SU-DHL-6 (cell line): Measurements from ENCODE around the gene PRDM15.
A peak's percentile ranks its signal among the peaks of the same experiment; 100 is the strongest.

Experiments
- H2AFZ ChIP-seq: fragments of 200-600 bp; sonication (generic); 2 replicates; pipeline ENCODE4 v1.6.1; 2014; ENCODE audit warnings: low read depth, mild to moderate bottlenecking, moderate library complexity, mixed read lengths, antibody characterized with exemption, low read length; ENCODE audit not compliant: severe bottlenecking
- H3F3A ChIP-seq: fragments of 200-600 bp; shearing (Covaris generic); 2 replicates; pipeline ENCODE4 v1.6.0; 2016; ENCODE audit warnings: antibody characterized with exemption, mild to moderate bottlenecking; ENCODE audit not compliant: insufficient read depth
- H3K27ac ChIP-seq: fragments of 200-600 bp; sonication (generic); 2 replicates; pipeline ENCODE4 v1.5.1; 2016; ENCODE audit warnings: low read depth, mild to moderate bottlenecking, low read length, moderate library complexity, mixed read lengths
- H3K27me3 ChIP-seq: fragments of 200-600 bp; sonication (generic), shearing (Covaris generic); 2 replicates; pipeline ENCODE4 v1.6.0; 2014; ENCODE audit warnings: mild to moderate bottlenecking, low read length
- H3K36me3 ChIP-seq: fragments of 200-600 bp; sonication (generic); 2 replicates; pipeline ENCODE4 v1.6.1; 2014; ENCODE audit warnings: mild to moderate bottlenecking, low read length, mixed read lengths
- H3K4me2 ChIP-seq: fragments of 300-600, 200-600 bp; shearing (Covaris generic), sonication (generic); 2 replicates; pipeline ENCODE4 v1.6.0; 2014; ENCODE audit warnings: low read length, low read depth, mild to moderate bottlenecking; ENCODE audit not compliant: poor library complexity, severe bottlenecking
- H3K4me3 ChIP-seq: fragments of 200-600 bp; sonication (generic); 2 replicates; pipeline ENCODE4 v1.5.1; 2014; ENCODE audit warnings: antibody characterized with exemption, low read length, mild to moderate bottlenecking, mixed read lengths; ENCODE audit not compliant: insufficient read depth, poor library complexity, severe bottlenecking
- H3K79me2 ChIP-seq: fragments of 200-600 bp; sonication (generic); 2 replicates; pipeline ENCODE4 v1.6.1; 2014; ENCODE audit warnings: mild to moderate bottlenecking, low read length, moderate library complexity; ENCODE audit not compliant: insufficient read depth
- H3K9ac ChIP-seq: fragments of 200-600 bp; sonication (generic); 2 replicates; pipeline ENCODE4 v1.7.0; 2014; ENCODE audit warnings: mild to moderate bottlenecking, low read length
- H3K9me2 ChIP-seq: fragments of 200-600 bp; sonication (generic); replicated peaks from 2 replicates; pipeline ENCODE4 v1.6.1; 2014; ENCODE audit warnings: low read length; ENCODE audit not compliant: insufficient read depth
- H3K9me3 ChIP-seq: fragments of 200-600 bp; sonication (generic); 2 replicates; pipeline ENCODE4 v1.6.1; 2014; ENCODE audit warnings: low read length, mixed read lengths; ENCODE audit not compliant: insufficient read depth
- H4K20me1 ChIP-seq: fragments of 200-600 bp; sonication (generic); 2 replicates; pipeline ENCODE4 v1.6.1; 2014; ENCODE audit warnings: low read depth, mild to moderate bottlenecking, antibody characterized with exemption, low read length, moderate library complexity, mixed read lengths
- CTCF ChIP-seq: fragments of 200-600 bp; sonication (generic); IDR thresholded peaks from one replicate; pipeline ENCODE4 v1.5.1; 2017; ENCODE audit warnings: antibody characterized with exemption, mild to moderate bottlenecking, low read length, moderate library complexity; ENCODE audit not compliant: insufficient read depth, poor library complexity, severe bottlenecking
- EZH2phosphoT487 ChIP-seq: fragments of 200-600 bp; sonication (generic), shearing (Covaris generic); conservative IDR thresholded peaks from 2 replicates; pipeline ENCODE4 v1.6.1; 2018; ENCODE audit warnings: mild to moderate bottlenecking, antibody characterized with exemption, low read length, moderate library complexity, mixed read lengths

Gene PRDM15

GRCh38 chr21:41868062-41868710 is 11.0 kb downstream of the PRDM15 start:
- Histone ChIP-seq H3K36me3 (no peaks in the 10 kb centered on the region), H3K27me3 (no peaks in the 10 kb centered on the region), H2AFZ (no peak overlapping the region), H3K9me3 (no peaks in the 10 kb centered on the region), H3F3A (peaks cover 97% of the 10 kb centered on the region), H4K20me1 (no peaks in the 10 kb centered on the region), H3K79me2 (peaks cover 35% of the 10 kb centered on the region), H3K4me3 (peak overlapping the region; percentile 20), H3K27ac (peak overlapping the region; percentile 97), H3K4me2 (peak overlapping the region; percentile 95), H3K9ac (peak overlapping the region; percentile 82), H3K9me2 (no peaks in the 10 kb centered on the region)
- TF ChIP-seq CTCF (no peak), EZH2phosphoT487 (no peak)

DNA sequence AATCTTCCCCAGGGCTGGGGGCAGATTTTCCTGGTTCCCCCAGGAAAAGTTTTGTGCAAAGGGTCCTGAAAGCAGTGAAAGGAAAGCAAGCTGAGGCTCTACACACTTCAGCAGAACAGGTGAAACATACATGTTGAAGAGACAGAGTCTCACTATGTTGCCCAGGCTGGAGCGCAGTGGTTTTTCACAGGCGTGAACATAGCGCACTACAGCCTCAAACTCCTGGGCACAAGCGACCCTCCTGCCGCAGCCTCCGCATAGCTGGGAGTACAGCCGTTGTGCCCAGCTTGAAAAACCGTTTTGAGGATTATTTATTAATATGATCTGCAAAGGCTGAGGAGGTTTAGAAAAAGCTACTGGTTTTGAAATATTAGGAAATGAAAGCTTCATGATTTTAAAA is 11.8 kb downstream of the PRDM15 start:
- H3K9me2 ChIP-seq, result no peaks in the 10 kb centered on the region
- peaks cover 97% of the 10 kb centered on the region for H3F3A ChIP-seq
- peak overlapping the region; percentile 82 for H3K9ac ChIP-seq
- no peaks in the 10 kb centered on the region for H3K36me3 ChIP-seq
- no peaks in the 10 kb centered on the region for H3K9me3 ChIP-seq
- H4K20me1 ChIP-seq, result no peaks in the 10 kb centered on the region
- H3K4me2 ChIP-seq, result peak overlapping the region; percentile 95
- H3K27ac ChIP-seq, result peak overlapping the region; percentile 97
- peaks cover 40% of the 10 kb centered on the region for H3K79me2 ChIP-seq
- no peak overlapping the region for H2AFZ ChIP-seq
- TF ChIP-seq EZH2phosphoT487 (no peak), CTCF (no peak)
- H3K4me3 ChIP-seq, result peak overlapping the region; percentile 20
- H3K27me3 ChIP-seq, result no peaks in the 10 kb centered on the region

DNA sequence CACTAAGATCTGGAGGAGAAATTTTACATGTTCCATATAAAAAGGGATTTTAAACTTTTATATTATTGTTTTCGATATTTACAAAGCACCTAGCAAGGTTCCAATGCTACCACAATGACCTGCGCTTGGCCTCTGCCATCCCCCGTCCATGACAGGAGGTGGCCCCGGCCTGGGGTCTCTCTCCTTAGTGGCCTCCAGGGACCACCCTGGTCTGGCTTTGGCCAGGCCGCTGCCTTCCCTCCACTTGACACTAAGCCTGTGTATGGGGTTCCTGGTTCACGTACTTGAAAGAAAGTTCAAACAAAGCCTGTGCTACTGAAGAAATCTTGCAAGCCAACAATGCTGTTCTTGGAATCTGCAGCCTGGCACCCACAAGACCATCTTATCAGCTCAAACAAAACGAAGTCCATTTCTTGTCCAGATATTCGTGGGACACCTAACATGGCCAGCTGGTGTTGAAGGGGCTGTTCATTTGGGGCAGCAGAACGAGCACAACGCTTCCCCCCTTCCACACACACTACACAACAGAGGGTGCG is 12.8 kb downstream of the PRDM15 start:
- Histone ChIP-seq H3K27me3 (no peaks in the 10 kb centered on the region), H3F3A (peaks cover 97% of the 10 kb centered on the region), H3K9me3 (no peaks in the 10 kb centered on the region), H3K27ac (peak overlapping the region; percentile 97), H3K79me2 (peaks cover 44% of the 10 kb centered on the region), H4K20me1 (no peaks in the 10 kb centered on the region), H3K9ac (peak overlapping the region; percentile 82), H2AFZ (no peak overlapping the region), H3K9me2 (no peaks in the 10 kb centered on the region), H3K4me3 (peak overlapping the region; percentile 20), H3K36me3 (no peaks in the 10 kb centered on the region), H3K4me2 (peak overlapping the region; percentile 95)
- TF ChIP-seq CTCF, result no peak
- TF ChIP-seq EZH2phosphoT487, result no peak
